Activated CD4-positive, alpha-beta T cell treated with anti-CD3 and anti-CD28 coated beads, Interleukin-2, amount 50 U/mL, for 24 hours (primary cell): ENCODE results near the gene SEMA4D.

ENCODE experiments used
- DNase-seq, 2 donors: peaks; one replicate each; pipeline ENCODE4 v3.0.0-alpha.2; 2020; ENCODE audit warnings: low read depth in 1 of 2, low spot score in 1 of 2

Gene SEMA4D

DNA sequence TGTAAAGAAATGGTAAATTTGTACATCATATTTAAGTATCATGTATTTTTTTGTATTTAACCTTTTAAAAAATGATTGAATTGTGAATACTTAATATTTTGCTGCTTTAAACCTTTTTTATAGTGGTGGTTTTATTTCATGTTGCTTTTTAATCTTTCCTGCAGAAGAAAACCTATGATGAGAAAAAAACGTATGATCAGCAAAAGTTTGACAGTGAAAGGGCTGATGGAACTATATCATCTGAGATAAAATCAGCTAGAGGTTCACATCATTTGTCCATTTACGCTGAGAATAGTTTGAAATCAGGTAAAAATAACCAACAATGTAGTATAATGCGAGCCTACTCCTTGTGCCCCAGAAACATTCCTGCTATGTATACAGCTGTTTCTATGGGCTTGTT is 172.2 kb downstream of the SEMA4D start:
- DNase-seq, result no peak

DNA sequence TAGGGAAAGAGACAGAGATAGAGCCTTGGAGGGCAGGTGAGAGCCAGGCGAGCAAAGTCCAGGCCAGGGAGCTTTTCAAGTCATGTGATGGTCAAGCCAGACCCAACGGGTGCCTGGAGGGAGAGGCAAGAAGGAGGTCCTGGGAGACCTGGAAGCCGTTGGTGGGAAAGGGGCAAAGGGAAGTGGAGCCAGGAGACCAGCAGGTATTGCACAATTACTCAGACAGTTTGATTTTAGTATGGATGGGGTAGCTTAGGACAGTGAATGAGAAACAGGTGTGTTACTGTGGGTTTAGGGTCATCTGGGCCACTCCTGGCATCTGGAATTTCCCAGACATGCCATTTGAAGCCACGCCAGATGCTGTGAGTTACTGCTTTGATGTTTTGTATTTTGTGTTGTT is 174.5 kb downstream of the SEMA4D start:
- DNase-seq, result no peak

DNA sequence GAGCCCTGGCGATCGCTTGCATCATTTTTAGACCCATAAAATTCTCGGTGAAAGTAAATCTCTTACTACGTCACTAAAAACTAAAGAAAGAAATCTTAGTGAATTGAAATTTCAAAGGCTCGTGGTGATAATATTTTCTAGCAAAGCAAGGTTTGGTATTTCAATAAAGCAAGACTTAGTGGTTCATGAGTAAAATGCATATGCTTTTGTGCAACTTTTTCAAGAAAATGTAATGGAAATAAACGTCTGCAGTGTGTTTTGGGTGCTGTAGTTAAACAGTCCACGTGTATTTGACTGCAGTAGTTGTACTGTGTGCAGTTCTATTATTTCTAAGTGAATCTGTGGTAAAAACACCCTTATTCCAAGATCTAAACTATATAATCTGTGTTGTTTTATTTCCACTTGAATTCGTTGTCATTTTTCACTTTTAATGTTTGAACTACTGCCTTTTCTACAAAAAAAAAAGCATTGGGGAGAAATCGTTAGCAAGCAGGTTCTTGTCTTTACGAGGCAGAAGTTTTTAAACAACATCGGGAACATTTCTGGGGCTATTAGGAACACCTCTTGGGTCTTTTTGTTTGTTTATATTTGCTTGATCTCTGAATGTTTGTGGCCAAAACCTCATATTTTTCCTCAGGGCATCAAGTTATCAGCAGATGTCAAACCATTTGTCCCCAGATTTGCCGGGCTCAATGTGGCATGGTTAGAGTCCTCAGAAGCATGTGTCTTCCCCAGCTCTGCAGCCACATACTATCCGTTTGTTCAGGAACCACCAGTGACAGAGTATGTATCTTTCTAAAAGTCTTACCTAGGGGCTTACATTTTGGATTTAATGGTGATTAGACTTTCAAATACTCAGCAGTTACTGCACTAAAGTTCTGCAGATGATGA is 178.7 kb downstream of the SEMA4D start:
- DNase-seq, result no peak

DNA sequence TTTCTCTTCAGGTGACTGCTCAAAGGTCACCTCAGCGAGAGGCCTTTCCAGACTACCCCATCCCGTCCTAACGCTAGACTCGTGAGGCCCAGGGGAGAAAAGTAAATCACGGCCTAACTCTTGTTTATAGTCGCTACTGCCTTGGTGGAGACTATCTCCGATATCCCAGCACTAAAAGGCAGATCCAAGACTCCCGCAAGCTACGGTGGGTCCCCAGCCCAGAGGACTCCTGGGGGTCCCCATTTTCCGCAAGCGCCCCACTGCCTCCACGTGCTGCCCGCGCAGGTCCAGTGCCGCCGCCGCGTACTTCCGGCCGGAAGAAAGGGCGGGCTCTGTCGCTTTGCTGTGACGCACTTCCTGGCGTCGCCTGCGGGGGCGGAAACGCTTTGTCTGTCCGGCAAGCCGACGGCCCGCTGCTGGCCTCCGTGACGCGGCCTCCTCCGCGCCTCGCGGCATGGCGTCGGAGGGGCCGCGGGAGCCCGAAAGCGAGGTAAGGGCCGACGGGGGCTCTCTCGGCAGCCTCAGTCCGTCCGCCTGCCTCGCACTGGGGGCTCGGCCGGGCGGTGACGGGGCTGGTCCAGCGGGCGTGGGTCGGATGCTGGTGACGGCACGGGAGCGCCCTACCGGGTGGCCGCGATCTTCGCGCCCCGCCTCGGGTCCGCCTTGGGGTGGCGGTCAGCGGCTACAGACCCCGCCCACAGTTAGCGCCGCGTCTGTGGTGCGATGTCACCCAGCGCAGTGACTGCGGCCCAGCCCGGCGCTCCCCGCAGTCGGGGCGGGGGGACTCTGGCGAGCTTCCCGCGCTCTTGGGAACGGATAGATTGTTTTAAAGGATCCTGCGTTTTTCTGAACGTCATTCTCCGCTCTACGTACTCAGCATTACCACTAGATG is 179.5 kb downstream of the SEMA4D start, which contains the start of gene SECISBP2:
TSS of gene SECISBP2 (plus strand) at position 378 of the 892 bp plus-strand sequence. CDS start at position 455, 77 bp downstream.
- peak; percentile 91 to 96 for DNase-seq

DNA sequence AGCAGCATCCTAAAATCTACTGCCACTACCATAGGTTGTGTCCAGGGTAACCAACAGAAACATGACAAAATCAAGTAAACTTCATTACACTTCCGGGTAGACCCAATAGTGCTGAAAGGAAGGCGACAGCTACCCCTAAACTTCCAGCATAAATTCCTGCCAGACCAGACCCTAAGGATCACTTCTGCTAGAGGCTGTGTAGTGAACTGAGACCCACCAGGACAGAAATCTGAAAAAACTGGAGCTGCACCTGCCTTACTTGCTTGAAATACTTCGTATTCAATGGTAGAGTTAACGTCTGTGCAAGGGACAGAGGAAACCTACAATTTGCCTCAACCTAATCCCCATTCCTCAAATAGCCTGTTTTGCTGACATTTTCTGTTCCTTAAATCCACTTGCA is 180.6 kb downstream of the SEMA4D start:
- no peak for DNase-seq

DNA sequence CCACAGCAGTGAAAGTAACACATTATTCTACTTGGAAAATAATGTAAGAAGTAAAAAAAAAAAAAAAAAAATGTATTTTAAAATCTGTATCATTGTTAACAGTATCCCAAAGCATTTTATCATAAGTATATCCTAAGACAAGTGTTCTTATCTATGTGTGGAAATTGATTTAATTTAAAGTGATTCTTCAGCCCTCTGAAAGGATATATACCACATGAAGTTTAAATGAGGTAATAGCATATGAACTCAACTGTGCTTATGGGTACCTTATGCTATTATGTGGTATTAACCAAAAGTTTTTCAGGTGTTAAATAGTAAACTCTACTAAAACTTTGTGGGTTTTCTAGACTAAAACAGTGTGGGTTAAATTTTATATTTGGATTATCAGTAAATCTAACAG is 182.4 kb downstream of the SEMA4D start:
- no peak for DNase-seq

DNA sequence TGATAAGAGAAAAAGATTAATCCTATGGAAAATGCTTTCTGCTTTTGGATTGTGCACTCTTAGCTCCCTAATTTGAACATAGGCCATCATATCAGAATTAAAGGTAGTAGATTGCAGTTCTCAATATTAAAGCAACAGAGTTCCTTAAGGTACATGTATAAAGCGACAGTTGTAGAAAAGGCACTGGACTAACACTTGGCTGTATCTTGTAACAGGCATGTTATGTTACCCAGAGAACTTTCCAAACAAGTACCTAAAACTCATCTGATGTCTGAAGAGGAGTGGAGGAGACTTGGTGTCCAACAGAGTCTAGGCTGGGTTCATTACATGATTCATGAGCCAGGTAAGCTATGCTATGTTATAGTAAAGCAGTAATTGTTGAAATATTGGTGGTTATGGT is 183.0 kb downstream of the SEMA4D start:
- no peak for DNase-seq

DNA sequence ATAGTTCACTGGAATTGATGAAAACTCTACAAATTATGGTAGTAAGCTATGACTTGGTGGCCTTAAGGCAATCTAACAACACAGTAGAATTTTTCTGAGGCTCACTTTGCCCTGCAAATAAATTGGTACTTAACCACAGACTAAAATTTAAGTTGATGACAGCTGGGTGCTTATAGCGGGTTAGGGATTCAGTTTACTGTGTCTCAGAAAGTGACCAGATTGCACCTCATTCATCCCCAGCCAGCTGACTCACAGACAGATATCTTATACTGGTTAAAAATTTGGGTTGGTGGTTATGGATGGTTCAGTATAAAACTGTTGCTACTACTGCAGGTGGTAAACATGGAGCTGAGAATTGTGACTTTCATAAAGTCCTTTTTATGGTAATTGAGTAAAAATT is 184.1 kb downstream of the SEMA4D start:
- no peak for DNase-seq

DNA sequence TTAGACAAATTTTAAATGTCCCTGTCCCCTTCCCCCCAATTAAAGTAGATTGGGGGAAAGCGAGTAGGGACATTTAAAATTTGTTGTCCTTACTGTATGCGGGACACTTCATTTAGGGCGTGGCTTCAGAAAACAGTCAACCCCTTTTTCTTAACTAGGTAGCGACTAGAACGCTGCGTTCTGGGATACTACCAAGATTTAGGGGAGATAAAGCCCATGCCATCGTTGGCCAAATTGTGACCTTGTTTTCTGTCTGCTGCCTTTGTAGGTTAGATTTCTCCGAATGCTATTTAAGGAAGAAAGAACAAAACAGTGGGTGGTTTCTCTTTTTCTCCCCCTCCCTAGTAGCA is 185.7 kb downstream of the SEMA4D start:
- DNase-seq, result no peak

DNA sequence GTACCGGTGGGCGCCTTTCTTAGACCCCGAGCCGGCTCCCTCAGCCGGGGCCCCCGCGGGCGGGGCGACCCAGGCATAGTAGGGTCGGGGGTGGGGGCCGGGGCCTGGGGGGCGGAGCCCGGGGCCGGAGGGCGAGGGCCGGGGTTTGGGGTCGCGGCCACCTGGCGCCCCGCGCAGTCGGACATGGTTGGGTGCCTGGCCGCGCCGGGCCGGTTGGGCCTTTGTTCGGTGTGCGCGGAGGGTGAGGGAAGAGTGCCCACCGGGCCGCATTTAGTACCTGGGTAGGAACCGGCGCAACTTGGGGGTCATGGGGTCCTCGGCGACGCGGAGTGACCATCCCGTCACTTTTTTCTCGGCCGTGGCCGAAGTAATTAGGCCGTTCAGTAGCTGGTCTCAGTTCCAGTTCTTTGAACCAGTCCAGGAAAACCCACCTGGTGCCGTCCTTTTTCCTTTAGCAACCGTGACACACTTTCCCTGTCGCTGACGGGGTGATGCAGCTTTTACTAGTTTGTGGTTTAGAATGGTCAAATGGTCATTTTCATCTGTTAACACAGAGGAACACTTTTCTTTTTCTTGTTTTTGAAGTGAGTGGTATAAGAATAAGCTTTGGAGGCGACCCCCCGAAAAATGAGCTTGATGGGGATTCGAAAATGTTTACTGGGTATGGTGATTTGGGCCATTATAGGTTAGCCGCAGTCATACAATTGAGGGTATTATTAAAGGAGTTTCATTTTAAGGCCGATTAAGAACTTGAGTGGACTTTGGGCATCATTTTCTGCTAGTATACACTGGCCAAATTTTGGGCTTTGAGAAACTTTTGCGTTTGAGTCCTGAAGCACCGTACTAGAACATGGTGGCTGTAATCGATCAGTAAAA is 186.3 kb downstream of the SEMA4D start:
- no peak for DNase-seq
